Nucleus accumbens (tissue), 56 donors: ENCODE data around the gene ZNF496.
"Not testable (repeated sequence)": the region's sequence is repeated elsewhere in the genome, so short reads cannot be mapped to it uniquely, and the experiment has no call there.

Experiments
- DNase-seq, 56 donors: peaks; one replicate each; lab custom pipeline; 2025; lab: John Stamatoyannopoulos, UW

ZNF496 gene

DNA sequence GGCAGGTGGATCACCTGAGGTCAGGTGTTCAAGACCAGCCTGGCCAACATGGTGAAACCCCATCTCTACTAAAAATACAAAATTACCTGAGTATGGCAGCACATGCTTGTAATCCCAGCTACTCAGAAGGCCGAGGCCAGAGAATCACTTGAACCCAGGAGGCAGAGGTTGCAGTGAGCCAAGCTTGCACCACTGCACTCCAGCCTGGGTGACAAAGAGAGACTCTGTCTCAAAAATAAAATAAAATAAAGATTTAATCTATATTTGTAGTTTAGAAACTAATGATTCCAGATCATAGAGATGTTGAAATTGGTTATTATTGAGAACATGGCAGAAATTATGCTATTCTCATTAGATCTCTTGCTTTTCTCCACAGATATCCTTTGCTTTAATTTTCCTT, 75.9 kb downstream of the ZNF496 start, which contains the start of gene VN1R5:
VN1R5 (plus strand) TSS at position 301 of the 400 bp plus-strand sequence.
- DNase-seq, result not testable (repeated sequence)

DNA sequence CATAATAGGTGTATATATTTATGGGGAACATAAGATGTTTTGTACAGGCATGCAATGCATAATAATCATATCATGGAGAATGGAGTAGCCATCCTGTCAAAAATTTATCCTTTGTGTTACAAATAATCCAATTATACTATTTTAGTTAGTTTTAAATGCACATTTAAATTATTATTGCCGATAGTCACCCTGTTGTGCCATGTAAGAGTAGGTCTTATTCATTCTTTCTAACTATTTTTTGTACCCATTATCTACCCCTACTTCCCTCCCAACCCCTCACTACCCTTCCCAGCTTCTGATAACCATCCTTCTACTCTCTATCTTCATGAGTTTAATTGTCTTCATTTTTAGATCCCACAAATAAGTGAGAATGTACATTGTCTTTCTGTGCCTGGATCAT, 84.1 kb downstream of the ZNF496 start:
- DNase-seq, result no peak
